G401.6 (cell line): ENCODE measurements around the gene ATOSA.

ENCODE experiments used
- FAIRE-seq: peaks from 2 replicates; lab custom pipeline; 2012; peaks lifted over from hg19 to GRCh38; lab: Jason Lieb, UNC

ATOSA gene

GRCh38 chr15:52652286-52652685 lies 26.9 kb downstream of the ATOSA start:
- no peak for FAIRE-seq

- peak; percentile 54 for FAIRE-seq
Observed at GRCh38 chr15:52651868-52652267, 27.3 kb downstream of the ATOSA start.

GRCh38 chr15:52651114-52651513 lies 28.1 kb downstream of the ATOSA start:
- no peak for FAIRE-seq

GRCh38 chr15:52649686-52650085 lies 29.5 kb downstream of the ATOSA start:
- FAIRE-seq: no peak

- no peak for FAIRE-seq
Observed at GRCh38 chr15:52645916-52646315, 33.3 kb downstream of the ATOSA start.

- FAIRE-seq: no peak
Observed at GRCh38 chr15:52642386-52643361, 36.5 kb downstream of the ATOSA start.

GRCh38 chr15:52636459-52636858 lies 42.7 kb downstream of the ATOSA start:
- FAIRE-seq: no peak

- FAIRE-seq: peak; percentile 99
Observed at GRCh38 chr15:52635908-52636307, 43.3 kb downstream of the ATOSA start.
